Activated naive CD8-positive, alpha-beta T cell treated with anti-CD3 and anti-CD28 coated beads, Interleukin-2, amount 50 U/mL, for 16 hours (primary cell): Measurements from ENCODE around the gene CSNK1G3.
A peak's percentile ranks its signal among the peaks of the same experiment; 100 is the strongest.
"Not testable (repeated sequence)": the region's sequence is repeated elsewhere in the genome, so short reads cannot be mapped to it uniquely, and the experiment has no call there.

Experiments
- DNase-seq: peaks from one replicate; pipeline ENCODE4 v3.0.0-alpha.2; 2020; ENCODE audit warnings: low read depth, low spot score

CSNK1G3 gene

DNA sequence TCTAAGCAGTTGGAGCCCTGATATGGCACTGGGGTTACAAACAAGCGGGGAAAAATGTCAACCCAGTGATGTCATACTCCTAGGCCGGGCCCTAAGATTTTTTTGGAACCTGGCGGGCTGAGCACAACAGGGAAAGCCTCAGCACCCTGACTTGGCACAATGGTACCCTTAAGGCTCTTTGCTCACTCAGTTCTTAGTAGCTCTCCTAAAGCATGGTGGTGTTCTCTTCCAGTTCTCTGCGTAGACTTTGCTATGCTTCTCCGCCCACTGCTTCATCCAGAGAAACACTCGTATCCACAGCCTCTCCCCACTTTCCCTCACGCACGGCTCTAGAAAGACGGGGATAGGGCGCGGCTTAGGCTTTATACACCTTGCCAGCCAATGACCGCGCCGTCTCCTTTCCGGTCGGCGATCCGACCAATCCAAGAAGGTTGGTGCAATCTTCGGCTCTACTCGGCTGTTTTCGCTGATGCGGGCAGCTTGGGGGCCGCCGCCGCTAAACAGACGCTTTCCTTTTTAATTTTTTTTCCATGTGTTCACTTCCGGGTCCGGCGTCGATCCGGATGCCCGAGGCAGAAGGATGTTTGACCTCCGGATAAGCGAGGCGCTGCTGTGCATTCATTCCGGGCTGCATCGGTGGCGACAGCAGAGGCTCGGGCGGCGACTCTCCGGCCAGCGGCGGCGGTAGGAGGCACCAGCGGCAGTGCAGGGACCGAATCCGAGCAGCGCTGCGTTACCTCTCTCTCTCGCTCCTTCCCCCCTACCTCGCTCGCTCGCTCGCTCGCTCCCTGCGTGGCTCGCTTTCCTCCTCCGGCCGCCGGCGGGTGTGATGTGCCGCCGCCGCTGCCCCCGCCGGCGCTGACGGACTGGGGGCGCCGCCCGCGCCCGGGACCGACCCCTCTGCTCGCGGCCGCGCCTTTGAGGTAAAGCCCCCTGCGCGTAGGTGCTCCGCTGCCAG is at the start of gene CSNK1G3:
CSNK1G3 (plus strand) TSS at position 530 of the 958 bp plus-strand sequence. CDS start 33,487 bp downstream, outside the sequence.
- peak; percentile 85 for DNase-seq

DNA sequence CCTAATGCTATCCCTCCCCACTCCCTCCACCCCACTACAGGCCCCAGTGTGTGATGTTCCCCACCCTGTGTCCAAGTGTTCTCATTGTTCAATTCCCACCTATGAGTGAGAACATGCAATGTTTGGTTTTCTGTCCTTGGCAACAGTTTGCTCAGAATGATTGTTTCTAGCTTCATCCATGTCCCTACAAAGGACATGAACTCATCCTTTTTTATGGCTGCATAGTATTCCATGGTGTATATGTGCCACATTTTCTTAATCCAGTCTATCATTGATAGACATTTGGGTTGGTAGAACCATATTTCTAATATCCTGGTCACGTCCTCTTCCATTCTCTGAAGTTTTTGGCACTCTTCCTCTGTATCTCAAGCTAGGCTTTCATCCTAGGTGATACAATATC is 45.1 kb upstream of the CSNK1G3 start:
- not testable (repeated sequence) for DNase-seq

DNA sequence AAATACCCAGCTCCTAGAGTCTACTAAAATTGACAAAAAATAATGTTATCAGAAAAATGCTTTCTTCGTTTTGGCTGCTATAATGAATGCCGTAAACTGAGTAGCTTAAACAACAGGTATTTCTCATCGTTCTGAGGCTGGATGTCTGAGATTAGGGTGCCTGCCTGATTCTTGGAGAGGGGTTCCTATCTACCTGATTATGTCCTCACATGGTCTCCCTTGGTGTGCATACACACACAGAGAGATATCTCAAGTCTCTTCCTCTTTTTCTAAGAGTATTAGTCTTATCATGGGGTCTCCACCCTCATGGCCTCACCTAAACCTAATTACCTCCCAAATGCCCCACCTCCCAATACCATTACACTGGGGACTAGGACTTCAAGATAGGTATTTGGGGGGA is 40.6 kb upstream of the CSNK1G3 start:
- DNase-seq, result no peak

DNA sequence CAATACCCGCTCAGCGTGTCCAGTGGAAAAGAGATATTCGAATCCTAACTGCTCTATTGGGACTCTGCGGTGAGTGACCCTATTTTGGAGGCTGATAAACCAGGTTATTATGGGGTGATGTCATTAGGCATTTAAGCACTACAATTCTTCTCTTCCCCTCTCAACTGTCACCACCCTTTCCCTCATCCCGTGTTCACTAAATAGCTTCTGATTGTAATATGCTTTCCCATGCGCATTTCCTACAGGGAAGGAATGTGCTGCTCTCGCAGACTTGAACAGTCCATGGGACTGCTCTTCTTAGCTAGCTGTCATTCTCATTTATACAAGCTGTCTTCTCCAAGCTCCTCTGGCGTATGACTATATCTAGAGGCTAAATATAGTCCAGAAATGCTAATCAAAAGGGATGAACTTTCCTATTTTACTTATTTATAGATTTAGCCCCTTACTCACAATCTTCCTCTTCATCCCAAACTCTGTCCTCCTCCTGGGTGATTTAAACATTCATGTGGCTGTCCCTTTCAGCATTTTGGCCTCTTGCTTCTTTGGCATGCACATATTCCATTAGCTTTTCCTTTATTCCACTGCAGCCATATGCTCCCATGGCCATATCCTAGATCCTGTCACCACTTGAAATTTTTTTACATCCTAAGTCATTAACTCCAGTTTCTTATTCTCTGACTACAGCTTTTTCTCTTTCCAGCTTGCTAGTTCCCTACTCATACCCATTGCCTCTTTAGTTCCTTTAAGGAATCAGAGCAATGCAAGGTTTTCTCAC is 39.6 kb upstream of the CSNK1G3 start:
- DNase-seq, result no peak

DNA sequence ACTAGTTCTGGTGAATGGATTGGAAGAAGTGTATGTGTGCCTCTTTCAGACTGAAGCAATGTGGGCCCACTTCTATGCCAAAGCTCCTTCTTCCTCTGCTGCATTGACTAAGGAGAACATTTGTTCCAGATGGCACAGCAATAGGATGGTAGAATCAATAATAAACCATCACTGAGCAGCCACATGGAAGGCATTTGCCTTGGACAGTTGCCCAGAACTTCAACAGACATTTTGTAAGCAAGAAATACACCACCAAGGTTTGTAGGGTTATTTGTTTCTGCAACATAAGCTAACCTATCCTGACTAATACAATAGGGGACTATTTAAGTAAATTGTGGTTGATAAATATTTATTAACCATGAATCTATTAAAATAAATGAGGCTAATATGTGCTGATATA is 37.7 kb upstream of the CSNK1G3 start:
- DNase-seq, result no peak

DNA sequence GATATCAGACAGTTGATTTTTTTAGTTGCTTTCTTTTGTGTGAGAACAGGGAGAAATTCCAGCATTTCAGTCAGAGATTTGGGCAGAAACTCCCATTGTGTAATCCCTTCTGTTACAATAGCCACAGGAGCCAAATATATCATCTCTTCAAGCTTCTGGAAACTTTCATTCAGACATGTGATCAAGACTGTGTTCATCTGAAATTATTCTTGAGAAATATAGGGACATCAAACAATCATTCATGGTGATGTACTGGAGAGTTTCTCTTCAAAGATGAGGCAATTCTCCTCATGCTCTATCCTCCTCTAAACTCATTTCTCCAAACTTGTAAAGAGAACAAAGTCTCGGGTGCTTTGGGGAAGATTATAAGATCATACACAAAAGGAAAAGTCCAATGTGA is 35.2 kb upstream of the CSNK1G3 start:
- no peak for DNase-seq

DNA sequence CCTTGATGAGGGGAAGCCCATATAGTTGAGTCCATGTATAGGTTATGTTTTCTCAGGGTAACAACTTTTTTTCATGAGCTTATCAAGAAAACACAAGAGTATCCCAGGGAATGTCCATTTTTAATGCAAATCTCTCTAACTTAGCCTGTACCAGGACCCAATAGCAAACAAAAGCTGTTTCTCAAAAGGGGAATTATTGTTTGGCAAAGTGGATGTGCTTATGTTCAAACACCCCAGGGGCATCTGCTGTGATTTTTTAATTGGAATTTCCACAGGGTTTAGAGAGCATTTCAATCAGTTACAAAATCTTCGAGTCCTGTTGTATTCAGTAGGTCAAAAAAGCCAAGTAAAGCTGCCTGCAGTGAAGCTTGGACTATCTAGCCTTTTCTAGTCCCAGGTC is 33.4 kb upstream of the CSNK1G3 start:
- DNase-seq, result no peak

DNA sequence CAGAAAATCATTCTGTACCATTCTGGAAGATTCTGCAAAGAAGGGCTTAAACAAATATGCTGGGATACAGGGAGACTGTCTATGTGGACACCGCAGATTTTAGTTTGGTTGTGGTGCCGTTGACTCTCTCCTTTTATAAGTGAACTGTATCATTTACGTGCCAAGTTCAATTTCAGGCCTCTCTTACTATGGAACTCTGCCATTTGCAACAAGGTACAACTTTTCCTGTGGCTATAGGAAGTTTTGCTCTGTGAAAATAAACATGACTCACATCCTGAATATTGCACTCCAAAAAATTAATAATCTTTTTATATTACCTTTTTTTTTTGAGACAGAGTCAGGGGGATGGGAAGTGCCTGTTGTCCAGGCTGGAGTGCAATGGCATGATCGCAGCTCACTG is 29.7 kb upstream of the CSNK1G3 start:
- DNase-seq, result no peak

DNA sequence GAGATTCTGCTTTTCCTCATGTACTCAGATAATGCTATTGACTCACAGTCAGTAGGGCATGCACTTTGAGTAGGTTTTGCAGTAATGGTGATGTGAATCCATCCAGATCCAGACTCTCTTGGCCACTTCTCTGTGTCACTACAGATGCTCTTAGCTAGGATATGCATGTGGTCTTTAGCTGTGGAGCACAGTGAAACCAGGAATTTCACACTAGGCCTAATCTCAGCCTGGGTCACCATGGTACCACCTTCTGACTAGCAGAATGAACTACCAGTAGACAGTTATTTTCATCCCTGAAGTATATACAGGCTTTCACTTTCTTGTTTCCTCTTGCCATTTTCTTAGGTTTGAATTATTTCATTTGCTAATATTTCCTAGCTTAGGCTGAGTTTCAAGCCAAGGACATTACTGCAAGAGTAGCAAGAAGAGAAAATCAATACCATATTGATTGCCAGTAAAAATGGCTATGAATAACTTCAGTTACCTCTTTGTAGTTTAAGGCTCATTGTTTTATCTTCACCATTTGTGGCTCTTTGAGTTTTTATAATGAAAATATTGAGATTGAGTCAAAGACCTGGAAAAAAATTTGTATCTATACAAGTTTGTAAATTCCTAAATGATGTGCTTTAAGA is 28.4 kb upstream of the CSNK1G3 start:
- no peak for DNase-seq

DNA sequence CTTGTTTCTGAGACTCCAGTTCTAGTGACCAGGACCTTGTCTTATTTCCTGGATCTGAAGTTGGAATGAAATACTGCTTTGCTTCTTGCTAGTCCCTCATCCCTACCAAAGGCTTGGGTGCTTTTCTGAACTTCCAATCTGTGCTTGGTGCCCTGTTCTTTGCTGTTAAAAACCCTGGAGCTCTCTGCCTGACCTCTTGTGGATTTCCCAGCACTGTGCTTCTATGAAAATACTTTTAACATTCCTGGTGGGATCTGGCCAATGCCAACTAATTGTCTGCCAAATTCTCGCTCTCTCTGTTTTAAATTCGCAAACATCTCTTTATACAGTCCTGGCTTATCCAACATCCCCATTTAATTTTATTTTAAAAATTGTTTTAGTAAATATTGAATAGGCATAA is 26.7 kb upstream of the CSNK1G3 start:
- no peak for DNase-seq

DNA sequence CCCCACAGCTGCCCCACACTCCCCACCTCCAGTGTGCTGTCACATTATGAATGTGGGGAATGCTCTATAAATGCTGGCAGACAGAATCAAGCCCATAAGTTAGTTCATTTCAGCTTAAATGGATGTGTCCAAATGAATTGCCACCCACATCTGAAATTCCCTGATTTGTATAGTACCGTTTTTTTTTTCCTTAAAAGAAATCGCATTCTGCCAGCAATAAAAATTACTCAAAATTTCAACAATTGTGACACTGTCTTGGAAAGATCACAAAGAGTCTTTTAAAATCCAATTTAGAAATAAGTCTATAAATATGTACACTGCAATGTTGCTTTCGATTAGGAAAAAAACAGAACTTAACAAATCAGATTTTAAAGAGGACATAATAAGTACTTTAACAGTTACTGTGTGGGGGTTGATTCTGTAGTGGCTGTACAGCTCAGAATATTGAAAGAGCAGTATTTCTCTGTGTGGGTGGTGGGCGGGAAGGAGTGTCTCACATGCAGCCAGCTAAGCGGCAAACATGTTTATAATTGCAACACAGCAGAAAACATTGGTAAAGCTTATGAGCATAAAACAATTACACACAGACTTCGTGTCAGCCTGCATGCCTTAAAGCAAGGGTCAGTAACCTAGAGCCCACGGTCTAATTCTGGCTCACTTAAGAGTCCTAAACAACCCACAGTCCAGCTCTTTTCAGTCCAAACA is 24.9 kb upstream of the CSNK1G3 start:
- DNase-seq, result no peak

DNA sequence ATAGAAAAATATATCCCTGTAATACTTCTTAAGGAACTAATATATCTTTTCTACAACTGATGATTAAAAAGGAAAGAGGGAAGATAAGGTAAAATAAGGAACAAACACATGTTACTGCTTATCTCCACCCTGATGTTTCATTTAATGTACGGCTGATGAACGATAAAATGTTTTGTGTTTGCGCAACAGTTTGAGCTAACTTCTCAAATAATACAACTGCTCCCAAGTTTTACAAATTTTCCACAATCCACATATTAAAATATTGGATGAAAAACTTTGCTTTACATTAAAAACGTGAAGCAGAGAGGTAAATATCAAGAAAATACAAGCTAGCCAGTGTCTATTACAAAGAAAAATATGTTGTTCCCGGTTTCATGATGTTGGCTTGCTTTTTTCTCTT is 21.0 kb upstream of the CSNK1G3 start:
- no peak for DNase-seq

DNA sequence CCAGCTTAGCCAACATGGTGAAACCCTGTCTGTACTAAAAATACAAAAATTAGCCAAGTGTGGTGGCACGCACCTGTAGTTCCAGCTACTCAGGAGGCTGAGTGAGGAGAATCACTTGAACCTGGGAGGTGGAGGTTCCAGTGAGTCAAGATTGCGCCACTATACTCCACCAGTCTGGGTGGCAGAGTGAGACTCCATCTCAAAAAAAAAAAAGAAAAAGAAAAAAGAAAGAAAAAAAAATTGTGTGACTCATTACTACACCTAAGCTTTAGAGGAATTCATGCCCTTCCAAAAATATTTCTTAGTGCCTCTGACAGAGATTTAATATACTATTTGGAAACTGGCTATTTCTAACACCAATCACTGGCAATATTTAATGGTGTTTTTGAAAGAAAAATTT is 16.8 kb upstream of the CSNK1G3 start:
- DNase-seq, result not testable (repeated sequence)

DNA sequence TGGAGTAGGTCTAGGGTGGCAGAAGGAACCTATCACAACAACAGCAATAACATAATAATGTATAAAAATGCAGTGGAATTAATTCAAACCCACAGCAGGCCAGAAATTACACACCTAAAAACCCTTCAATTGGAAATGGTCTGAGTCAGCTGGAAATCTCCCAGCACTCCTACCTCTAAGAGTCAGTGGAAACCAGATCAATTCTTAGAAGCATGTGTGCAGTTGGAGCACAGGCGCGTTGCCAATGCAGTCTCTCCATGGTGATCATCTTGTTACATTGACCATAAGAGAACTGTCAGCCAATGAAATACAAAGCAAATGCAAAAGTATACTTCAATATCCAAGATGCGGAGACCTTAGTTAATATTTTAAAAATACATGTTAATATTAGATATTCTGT is 15.1 kb upstream of the CSNK1G3 start:
- DNase-seq, result no peak

DNA sequence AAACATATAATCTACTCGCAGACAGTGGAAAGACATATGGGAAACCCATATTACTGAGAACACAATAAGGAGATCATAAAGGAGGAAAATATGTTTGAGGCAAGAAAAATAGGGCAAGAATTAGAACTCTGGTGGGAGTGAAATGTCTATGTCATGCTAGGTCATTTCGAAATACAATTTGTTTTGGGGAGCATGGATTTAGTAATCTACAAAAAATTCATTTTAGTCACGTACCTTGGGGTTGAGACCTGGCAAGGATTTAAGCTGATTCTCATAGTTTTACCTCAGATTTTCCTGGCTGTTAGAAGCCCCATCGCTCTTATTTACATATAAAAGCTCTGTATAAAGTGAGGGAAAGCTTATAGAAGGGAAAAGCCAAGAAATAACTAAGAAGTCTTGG is 11.5 kb upstream of the CSNK1G3 start:
- no peak for DNase-seq

DNA sequence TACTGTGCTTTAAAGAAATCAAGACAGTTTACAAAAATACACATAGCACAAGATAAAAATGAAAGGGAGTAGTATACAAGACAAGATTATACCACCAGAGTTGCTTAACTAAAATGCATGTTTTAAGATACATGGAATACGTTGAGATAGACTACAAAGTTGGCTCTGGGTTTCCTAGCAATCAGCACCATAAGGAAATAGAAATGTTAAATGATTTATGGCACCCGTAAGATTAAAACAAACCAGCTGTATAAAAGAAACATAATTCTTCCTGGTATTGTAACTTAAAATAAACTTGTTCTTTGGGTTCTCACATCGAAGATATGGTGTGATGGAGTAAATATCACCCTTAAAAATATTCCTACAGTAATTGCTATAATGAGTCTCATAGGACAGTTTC is 9.9 kb upstream of the CSNK1G3 start:
- no peak for DNase-seq

DNA sequence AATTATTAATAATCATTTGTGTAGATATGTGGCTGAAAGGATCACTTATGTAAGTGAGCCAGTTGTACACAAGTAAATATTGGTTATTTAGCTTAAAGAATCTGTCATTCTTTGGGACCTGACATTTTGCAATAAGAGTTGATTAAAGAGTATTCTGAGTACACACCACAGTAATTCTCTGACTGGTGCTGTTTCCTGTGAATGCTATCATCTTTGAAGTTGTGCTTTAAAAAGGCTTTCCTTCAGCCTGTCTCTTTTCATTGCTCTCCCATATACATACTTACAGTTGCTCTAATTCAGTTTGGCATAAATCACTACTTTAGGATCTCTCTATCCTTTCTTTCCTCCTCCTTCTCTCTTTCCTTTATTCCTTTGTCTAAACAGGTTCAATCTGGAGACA is 8.7 kb upstream of the CSNK1G3 start:
- DNase-seq, result no peak

DNA sequence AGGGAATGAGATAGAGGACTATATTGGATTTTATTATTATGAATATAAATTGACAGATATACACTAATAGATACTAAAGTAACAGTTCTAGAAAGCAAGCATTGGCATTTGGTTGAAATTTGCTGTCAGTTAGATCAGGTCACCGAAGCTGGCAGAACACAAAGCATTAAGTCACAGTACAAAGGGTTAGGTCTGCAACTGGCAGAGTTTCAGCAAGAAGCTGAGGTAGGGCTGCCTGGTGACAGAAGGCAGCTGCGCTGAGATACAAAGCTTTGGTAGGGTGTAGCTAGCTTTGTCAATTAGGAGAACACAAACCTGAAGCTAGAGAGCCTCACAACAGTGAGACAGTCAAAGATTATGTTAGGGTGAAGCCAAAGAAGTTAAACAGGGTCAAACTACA is 6.3 kb upstream of the CSNK1G3 start:
- no peak for DNase-seq

DNA sequence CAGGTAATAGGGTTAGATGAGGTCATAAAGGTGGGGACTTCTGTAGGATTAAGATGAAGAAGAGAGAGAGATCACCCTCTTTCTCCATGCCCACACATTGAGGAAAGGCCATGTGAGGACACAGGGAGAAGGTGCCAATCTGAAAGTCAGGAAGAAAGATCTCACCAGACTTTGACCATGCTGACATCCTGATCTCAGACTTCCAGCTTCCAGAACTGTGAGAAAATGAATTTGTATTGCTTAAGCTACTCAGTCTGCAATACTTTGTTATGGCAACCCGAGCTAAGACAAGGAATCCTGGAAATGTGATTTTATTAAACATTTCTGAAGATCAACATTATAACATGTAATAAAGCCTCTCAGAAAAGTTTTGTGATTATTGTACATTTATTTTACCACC is 3.5 kb upstream of the CSNK1G3 start:
- DNase-seq, result no peak

DNA sequence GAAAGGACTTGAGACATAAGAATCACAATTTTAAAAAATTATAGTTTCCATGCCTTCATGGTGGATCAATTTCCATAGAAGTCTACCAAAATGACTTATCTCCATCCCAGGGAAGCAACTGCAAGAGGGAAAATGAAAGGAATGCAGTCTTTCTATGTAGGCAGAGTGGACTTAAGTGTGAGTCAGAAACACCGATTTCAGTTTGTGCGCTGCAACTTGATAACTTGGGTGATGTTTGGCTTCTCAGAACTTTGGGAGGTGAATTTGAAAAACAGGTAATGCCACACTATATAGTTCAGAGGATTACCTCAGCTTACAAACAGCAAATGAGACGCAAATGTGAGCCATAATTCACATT is 708 bp upstream of the CSNK1G3 start:
- no peak for DNase-seq

DNA sequence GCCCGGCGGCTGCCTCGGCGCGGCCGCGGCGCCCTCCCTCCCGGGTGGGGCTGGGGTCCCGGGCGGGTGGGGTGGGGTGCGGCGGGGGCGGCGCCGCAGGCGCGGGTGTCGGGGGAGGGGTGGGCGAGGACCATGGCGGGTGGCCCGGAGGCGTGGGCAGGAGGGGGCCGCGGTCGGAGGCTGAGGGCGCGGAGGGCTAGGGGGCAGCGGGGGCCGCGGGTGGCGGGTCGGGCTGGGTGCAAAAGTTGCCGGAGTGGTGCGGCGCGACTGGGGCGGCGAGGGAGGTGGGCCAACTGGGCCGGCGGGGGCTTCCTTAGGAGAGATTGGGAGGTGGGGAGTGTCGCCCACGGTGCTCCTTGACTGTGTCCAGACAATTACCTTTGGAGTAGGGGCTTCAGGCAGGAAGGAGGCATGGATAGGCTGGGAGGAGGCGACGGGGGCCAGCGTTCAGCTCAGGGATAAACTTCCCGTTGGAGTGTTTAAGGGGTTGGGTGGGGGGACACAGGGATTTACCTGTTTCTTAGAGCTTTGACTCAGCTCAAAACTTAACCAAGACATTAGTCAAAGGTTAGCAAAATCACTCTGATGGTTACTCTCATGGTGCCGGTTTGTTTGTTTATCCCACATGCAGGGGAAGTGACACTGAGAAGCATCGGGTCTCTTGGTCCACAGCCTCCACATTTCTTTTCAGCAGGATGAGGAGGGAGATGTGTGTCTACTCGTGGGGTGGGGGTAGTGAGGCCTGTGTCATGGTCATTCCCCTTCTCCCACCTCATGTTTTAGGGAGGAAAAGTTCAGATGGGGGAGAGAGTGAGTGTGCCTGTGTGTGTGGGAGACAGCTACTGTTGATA is 859 bp downstream of the CSNK1G3 start:
- no peak for DNase-seq
